GM12865 (cell line): Measurements from ENCODE around the gene ENO3.
A peak's percentile ranks its signal among the peaks of the same experiment; 100 is the strongest.

Experiments used
- DNase-seq: peaks from one replicate; pipeline ENCODE4 v3.0.0; 2010; ENCODE audit warnings: low read depth
- H3K4me3 ChIP-seq: 2 replicates; pipeline ENCODE4 v1.5.1; 2011; ENCODE audit warnings: mild to moderate bottlenecking, low read depth, low read length, control low read depth
- TF ChIP-seq, protein P1 (sequence below): IDR thresholded peaks from 2 replicates; pipeline ENCODE4 v1.5.1; 2011; ENCODE audit warnings: low read length, control low read depth, low read depth, inconsistent platforms; ENCODE audit not compliant: insufficient read depth; ENCODE audit errors: missing control alignments

The ENO3 gene

DNA sequence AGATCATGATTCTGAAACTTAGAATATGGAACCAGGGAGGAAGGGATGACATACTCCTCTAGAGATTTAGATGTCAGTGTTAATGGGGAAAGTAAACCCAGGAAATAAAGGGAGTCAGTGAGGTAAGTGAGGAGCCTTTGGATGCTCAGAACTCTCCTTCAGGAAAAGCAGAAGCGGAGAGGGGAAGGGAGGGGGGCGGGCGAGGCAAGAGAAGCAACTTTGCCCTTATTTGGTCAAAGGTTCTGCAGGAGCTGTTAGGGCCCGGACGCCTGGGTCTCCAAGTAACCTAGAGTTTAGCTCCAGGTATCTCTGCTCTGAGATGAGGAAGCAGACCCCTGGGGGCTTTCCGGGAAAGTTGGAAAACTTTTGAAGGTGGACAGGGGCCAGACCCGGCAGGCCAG is 3.9 kb upstream of the ENO3 start:
- DNase-seq, result no peak
- TF ChIP-seq, protein P1, sequence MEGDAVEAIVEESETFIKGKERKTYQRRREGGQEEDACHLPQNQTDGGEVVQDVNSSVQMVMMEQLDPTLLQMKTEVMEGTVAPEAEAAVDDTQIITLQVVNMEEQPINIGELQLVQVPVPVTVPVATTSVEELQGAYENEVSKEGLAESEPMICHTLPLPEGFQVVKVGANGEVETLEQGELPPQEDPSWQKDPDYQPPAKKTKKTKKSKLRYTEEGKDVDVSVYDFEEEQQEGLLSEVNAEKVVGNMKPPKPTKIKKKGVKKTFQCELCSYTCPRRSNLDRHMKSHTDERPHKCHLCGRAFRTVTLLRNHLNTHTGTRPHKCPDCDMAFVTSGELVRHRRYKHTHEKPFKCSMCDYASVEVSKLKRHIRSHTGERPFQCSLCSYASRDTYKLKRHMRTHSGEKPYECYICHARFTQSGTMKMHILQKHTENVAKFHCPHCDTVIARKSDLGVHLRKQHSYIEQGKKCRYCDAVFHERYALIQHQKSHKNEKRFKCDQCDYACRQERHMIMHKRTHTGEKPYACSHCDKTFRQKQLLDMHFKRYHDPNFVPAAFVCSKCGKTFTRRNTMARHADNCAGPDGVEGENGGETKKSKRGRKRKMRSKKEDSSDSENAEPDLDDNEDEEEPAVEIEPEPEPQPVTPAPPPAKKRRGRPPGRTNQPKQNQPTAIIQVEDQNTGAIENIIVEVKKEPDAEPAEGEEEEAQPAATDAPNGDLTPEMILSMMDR, result no peak
- peak overlapping the region; percentile 81 for H3K4me3 ChIP-seq

DNA sequence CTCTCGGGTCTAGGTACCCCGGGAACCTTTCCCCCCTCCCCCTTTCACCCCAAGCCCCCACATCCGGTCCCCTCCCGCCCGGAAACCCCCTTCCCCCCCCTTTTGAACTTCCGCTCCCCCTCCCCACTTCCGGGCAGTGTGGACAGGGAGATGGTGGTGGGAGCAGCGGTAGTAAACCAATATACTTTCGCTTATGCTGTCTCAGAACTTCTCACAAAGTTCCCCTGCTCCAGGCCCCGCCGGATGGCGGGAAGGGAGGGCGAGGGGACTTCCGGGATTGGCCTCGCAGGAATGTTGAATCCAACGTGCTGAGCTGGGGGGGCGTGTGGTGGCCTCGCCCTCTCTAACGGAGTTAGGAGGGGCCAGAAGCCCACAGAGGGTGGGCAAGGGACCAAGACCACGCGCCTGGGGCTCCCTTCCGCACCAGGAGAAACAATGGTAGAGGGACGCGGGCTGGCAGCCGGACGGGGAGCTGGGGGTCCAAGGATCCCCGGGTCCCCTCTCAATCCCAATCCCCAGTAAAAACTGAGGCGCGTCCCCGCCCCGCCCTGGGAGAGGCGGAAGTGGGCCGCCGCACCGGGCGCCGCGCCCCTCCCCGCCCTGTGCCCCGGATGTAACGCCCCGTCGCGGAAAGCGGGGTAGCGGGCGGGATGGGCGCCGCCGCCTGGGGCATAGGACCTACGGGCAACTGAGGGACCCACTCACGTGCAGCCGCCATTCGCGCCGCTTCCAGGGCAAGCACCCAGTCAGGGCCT is 3.3 kb upstream of the ENO3 start:
- TF ChIP-seq, protein P1, result no peak
- DNase-seq, result peak; percentile 92

DNA sequence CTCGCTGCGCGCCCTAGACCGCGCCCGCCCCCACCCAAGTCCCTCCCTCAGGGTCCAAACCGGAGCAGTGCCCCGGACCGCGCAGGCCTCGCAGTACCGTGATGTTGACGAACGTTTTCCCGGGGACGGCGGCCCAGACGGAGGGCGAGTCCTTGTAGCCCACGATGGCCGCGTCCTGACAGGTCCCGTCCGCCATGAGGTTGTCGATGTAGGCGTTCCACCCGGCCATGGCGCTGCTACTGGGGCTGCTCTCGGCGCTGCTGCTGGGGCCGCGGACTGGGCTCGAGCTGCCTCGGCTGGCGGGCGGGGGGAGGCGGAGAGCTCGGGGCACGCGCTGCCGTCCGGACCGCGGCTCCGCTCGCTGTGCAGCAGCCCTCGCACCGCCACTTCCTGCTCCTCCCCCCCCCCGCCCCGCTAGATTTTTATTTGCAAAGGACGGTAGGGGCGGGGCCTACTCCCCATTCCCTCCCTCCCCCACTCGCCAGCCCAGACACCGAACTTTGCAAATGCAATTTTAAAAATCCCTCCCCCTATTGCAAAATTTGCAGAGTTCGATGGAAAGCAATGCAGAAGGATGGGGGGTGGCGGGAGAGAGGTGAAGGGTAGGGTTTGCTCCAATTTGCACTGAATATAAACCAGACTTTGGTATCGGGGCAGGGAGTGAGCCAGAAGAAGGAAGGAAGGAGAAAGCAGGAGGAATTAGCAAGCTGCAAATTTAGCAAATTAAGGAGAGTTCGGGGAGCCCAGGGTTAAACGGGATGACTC is 2.6 kb upstream of the ENO3 start, which contains the start of gene PFN1:
PFN1 (minus strand) TSS at position 365 of the 765 bp plus-strand sequence; CDS start at position 229, 136 bp downstream.
- TF ChIP-seq, protein P1, result no peak
- peak within 1 kb of the TSS; percentile 81 for H3K4me3 ChIP-seq
- peak; percentile 97 for DNase-seq

More for the DNA sequence above, 3.3 kb upstream of the ENO3 start:
- peak overlapping the region; percentile 81 for H3K4me3 ChIP-seq

DNA sequence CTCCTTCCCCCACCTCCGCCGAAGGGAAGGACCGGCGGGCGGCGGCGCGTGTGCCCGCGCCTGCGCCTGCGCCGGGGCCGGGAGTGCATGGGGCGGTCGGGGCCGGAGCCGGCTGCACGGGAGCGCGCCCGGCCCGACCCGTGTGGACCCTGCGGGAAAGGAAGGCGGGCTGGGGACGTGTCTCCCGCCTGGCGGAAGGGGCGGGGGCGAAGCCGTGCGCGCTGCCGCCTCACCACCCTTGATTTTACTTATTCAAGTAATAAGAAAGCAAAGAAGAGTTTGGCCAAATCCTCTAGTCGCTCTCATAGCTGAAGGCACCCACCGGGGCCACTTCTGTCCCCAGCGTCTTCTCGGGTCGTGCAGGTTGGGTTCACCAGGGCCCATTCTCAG is 2.0 kb upstream of the ENO3 start:
- TF ChIP-seq, protein P1, result no peak
- H3K4me3 ChIP-seq, result peak overlapping the region; percentile 81
- peak; percentile 95 for DNase-seq

DNA sequence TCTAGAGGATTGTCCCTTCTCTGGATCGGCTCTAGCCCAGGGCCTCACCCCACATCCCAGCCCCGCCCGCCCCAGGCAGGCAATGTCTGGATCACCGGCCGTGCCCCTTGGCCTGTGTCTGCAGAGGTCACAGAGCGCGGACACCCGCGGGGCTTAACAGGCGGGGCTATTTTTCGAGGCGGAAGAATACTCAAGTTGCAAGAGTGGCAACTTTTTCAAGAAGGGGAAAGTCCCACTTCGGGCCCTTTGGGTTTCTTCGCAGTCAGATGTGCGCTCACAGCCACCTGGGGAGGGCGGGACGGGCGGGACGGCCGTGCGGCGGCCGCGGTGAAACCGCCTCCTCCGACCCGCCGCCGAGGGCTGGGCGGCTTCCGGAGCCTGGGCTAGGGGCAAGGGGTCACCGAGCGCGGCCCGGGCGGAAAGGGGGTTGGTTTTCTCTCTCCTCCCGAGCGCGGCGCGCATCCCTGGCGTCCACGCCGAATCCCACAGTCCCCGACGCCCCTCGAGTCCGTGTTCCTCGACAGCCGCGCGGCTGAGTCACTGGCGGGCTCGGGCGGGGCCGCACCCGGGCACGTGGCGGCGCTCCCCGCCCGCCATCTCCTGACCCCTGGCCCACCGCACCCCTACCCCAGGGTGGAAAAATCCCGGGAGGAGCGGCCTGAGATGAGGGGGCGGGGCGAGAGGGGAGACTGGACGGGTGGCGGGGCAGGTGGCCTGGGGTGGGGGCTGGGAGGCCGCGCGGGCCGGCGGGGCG is 1.4 kb upstream of the ENO3 start:
- H3K4me3 ChIP-seq, result peak overlapping the region; percentile 81
- DNase-seq, result peak; percentile 97
- TF ChIP-seq, protein P1, result no peak

DNA sequence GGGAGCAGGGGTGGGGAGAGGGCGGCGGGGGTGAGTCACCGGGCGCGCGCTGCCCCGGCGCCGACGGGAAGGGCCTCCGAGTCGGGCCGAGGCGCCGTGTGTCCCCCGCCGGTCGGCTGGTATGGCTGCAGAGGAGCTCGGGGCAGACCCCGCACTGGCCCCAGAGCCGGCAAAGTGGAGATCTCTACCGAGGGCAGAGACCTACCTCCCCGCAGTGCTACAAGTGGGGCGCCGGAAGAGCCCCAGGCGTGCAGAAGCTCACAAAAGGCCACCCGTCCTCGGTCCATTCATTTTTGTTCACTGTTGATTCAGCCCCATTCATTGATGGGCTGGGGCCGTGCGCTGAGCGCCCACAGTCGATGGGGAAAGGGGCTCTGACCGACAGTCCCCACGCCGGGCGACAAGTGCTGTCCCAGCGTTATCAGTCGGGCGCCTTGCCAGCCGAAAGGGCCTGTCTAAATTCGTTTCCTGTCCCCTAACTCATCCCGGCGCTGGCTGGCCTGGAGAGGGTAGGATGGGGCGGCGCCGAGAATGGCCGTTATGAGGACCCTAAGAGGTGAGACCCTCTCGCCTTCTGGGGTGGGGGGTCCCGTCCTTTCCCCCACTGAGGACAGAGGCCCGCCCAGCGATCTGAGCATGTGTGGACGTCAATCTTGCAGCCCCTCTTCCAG is 709 bp upstream of the ENO3 start:
- TF ChIP-seq, protein P1, result no peak
- DNase-seq, result peak; percentile 68
- H3K4me3 ChIP-seq, result peak overlapping the region; percentile 81
